Measurements from ENCODE around the gene MTPN.

DNA sequence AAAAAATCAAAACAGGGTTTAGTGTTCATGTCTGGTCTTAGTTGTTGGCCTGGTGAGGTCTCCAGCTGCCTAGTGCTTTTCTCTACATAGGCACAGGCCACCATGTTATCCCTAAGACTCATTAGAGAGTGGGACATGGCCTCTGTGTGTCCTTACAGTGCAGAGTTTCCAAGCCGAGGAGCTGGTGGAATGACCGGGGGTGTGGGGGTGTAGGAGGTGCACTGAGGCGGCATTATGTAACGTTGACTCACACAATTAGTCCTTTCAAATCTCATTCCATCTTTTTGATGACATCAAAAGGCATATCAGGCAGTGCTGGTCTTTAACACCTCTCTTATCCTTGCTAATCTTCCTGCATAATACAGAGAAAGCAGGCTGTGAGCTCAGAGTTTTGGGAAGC, 71.3 kb downstream of the MTPN start:
- TF ChIP-seq, protein P1, sequence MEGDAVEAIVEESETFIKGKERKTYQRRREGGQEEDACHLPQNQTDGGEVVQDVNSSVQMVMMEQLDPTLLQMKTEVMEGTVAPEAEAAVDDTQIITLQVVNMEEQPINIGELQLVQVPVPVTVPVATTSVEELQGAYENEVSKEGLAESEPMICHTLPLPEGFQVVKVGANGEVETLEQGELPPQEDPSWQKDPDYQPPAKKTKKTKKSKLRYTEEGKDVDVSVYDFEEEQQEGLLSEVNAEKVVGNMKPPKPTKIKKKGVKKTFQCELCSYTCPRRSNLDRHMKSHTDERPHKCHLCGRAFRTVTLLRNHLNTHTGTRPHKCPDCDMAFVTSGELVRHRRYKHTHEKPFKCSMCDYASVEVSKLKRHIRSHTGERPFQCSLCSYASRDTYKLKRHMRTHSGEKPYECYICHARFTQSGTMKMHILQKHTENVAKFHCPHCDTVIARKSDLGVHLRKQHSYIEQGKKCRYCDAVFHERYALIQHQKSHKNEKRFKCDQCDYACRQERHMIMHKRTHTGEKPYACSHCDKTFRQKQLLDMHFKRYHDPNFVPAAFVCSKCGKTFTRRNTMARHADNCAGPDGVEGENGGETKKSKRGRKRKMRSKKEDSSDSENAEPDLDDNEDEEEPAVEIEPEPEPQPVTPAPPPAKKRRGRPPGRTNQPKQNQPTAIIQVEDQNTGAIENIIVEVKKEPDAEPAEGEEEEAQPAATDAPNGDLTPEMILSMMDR (IDR thresholded peaks at IDR 0.05) = no peak
- no peak for TF ChIP-seq POLR2A (IDR thresholded peaks at IDR 0.05)
- TF ChIP-seq POLR2AphosphoS5 (IDR thresholded peaks at IDR 0.05) = no peak
- TF ChIP-seq EP300 (IDR thresholded peaks at IDR 0.05) = no peak
